Transverse colon (tissue), 3 donors: ENCODE measurements around the gene AHR.

Experiments used
- CTCF ChIP-seq, 5 experiments: fragments of 200-600 bp in 3 of 5; fragments of 450-650 bp in 2 of 5; sonication (generic) in 3 of 5; IDR thresholded peaks; 1 replicate in 2 of 5; 2 replicates in 3 of 5; pipeline ENCODE4 v1.5.1; 2016 to 2017; ENCODE audit warnings: antibody characterized with exemption in 5 of 5, inconsistent platforms in 3 of 5, mild to moderate bottlenecking in 2 of 5, moderate library complexity in 1 of 5
- POLR2A ChIP-seq: fragments of 450-650 bp; IDR thresholded peaks from one replicate; pipeline ENCODE4 v1.6.1; 2016; ENCODE audit warnings: antibody characterized with exemption, mild to moderate bottlenecking, moderate library complexity

GRCh38 chr7:17392846-17393245 lies 94.4 kb downstream of the AHR start:
- no peak for TF ChIP-seq CTCF (IDR thresholded peaks at IDR 0.05)
- no peak for TF ChIP-seq POLR2A
